ENCODE data around the gene POTEF.
"Not testable (repeated sequence)": the region's sequence is repeated elsewhere in the genome, so short reads cannot be mapped to it uniquely, and the experiment has no call there.

POTEF gene

GRCh38 chr2:130056336-130056735 is 72.7 kb downstream of the POTEF start:
- not testable (repeated sequence) for H3K9me3 ChIP-seq (ENCODE audit: control insufficient read depth, low read length); H3K27me3 ChIP-seq (replicated peaks; ENCODE audit: control insufficient read depth, insufficient read depth, low read length); H3K4me3 ChIP-seq (ENCODE audit: low read length); H3K9ac ChIP-seq (ENCODE audit: low read length); DNase-seq (ENCODE audit: low read depth); H3K4me1 ChIP-seq (ENCODE audit: control insufficient read depth, insufficient read depth, low read length); H3K36me3 ChIP-seq (ENCODE audit: control insufficient read depth, insufficient read depth, low read length, severe bottlenecking)

DNA sequence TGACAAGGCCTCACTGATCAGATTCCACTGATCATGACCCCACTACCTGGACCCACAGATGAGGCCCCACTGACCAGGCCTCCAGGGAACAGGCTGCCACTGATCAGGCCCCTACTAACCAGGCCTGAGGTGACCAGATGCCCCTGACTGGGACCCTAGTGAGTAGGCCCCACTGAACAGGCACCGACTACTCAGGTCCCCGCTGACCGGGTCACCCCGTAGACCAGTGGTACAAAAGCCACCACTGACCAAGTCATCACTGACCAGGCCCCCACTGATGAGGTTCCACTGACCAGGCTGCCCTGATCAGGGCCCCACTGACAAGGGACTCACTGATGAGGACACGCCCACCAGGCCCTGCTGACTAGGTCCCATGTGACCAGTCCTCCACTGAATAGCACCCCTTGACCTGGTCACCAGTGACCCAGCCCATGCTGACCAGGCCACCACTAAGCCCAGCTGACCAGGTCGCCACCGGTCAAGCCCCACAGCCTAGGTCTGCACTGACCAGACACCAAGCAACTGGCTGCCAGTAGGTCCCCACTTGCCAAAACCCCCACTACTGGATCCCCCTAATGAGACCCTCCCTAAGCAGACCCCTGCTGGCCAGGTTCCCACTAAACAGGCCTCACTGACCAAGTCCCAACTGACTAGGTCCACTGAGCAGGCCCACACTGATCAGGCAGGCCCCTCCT is 75.7 kb downstream of the POTEF start:
- H3K4me1 ChIP-seq (ENCODE audit: control insufficient read depth, insufficient read depth, low read length); H3K27me3 ChIP-seq (replicated peaks; ENCODE audit: control insufficient read depth, insufficient read depth, low read length); H3K36me3 ChIP-seq (ENCODE audit: control insufficient read depth, insufficient read depth, low read length, severe bottlenecking); H3K9me3 ChIP-seq (ENCODE audit: control insufficient read depth, low read length); H3K9ac ChIP-seq (ENCODE audit: low read length); H3K4me3 ChIP-seq (ENCODE audit: low read length); DNase-seq (ENCODE audit: low read depth): not testable (repeated sequence)

DNA sequence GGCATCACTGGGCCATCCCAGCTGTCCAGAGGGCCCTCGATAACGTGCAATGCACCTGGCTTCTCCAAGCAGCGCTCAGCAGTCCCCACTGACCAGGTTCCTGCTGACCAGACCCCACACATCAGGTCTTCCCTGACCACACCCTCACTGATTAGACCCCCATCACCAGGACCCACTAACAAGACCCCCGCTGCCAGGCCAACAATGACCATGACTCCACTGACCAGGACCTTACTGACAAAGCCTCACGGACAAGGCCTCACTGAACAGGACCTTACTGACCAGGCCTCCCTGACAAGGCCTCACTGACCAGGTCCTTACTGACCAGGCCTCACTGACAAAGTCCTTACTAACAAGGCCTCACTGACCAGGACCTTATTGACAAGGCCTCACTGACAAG is 76.6 kb downstream of the POTEF start:
- H3K4me3 ChIP-seq (ENCODE audit: low read length); H3K4me1 ChIP-seq (ENCODE audit: control insufficient read depth, insufficient read depth, low read length); H3K36me3 ChIP-seq (ENCODE audit: control insufficient read depth, insufficient read depth, low read length, severe bottlenecking); H3K27me3 ChIP-seq (replicated peaks; ENCODE audit: control insufficient read depth, insufficient read depth, low read length); H3K9ac ChIP-seq (ENCODE audit: low read length); DNase-seq (ENCODE audit: low read depth); H3K9me3 ChIP-seq (ENCODE audit: control insufficient read depth, low read length): not testable (repeated sequence)

GRCh38 chr2:130048422-130048821 is 80.6 kb downstream of the POTEF start:
- H3K9ac ChIP-seq (ENCODE audit: low read length); H3K4me1 ChIP-seq (ENCODE audit: control insufficient read depth, insufficient read depth, low read length); H3K9me3 ChIP-seq (ENCODE audit: control insufficient read depth, low read length); H3K36me3 ChIP-seq (ENCODE audit: control insufficient read depth, insufficient read depth, low read length, severe bottlenecking); DNase-seq (ENCODE audit: low read depth); H3K4me3 ChIP-seq (ENCODE audit: low read length); H3K27me3 ChIP-seq (replicated peaks; ENCODE audit: control insufficient read depth, insufficient read depth, low read length): not testable (repeated sequence)

DNA sequence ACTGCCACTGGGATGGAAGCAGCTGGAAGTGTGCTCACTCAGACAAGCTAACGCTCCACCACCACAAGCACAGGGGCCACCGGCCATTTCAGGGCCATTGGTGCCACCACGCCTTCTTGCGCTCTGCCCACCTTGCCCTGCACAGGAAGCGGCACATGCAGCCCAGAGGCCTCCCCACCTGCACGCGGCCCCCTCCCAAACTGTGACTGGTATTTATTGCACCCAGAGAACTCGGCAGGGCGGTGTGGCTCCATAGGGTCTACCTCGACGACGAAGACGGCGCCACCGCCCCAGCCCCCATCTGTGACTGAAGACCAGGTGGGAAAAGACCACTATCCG is 90.8 kb downstream of the POTEF start:
- not testable (repeated sequence) for H3K9me3 ChIP-seq (ENCODE audit: control insufficient read depth, low read length); H3K4me1 ChIP-seq (ENCODE audit: control insufficient read depth, insufficient read depth, low read length); H3K9ac ChIP-seq (ENCODE audit: low read length); H3K27me3 ChIP-seq (replicated peaks; ENCODE audit: control insufficient read depth, insufficient read depth, low read length); DNase-seq (ENCODE audit: low read depth); H3K4me3 ChIP-seq (ENCODE audit: low read length); H3K36me3 ChIP-seq (ENCODE audit: control insufficient read depth, insufficient read depth, low read length, severe bottlenecking)

DNA sequence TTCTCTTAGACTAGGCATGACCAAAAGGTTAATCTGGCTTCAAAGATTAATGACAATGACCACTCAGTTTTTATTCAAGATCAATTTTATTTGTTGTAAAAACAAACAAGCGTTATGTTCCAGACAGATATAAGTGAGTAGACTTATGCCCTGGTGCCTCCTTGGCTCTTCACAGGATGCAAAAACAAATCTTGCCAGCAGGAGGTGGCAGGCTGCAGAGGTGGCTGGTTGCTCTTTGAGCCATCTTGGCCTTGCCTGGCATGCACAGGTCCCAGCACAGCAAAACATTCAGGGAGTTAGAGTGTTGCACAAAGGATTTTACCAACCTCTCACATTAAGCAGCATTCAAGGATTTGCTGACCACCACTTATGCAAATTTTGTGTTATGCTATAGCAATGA is 103.1 kb downstream of the POTEF start:
- not testable (repeated sequence) for DNase-seq (ENCODE audit: low read depth); H3K4me1 ChIP-seq (ENCODE audit: control insufficient read depth, insufficient read depth, low read length); H3K27me3 ChIP-seq (replicated peaks; ENCODE audit: control insufficient read depth, insufficient read depth, low read length); H3K36me3 ChIP-seq (ENCODE audit: control insufficient read depth, insufficient read depth, low read length, severe bottlenecking); H3K9me3 ChIP-seq (ENCODE audit: control insufficient read depth, low read length); H3K9ac ChIP-seq (ENCODE audit: low read length); H3K4me3 ChIP-seq (ENCODE audit: low read length)

Measured in adipocyte (in vitro differentiated cells).